ENCODE data around the gene TULP1. TPM values are rescaled to one million over a fixed set of nuclear protein-coding genes. Genes with fewer than 3 reads are reported as not detected.

The TULP1 gene
- total RNA-seq, 1 donor from 2014 or later, result not detected

GRCh38 chr6:35499372-35499771 is 13.3 kb downstream of the TULP1 start:
- Mint-ChIP-seq H3K27ac (ENCODE audit: unreplicated experiment) (no peak overlapping the region), H3K9me3 (no peaks in the 10 kb centered on the region), H3K4me1 (peaks cover 33% of the 10 kb centered on the region), H3K27me3 (ENCODE audit: low read depth) (peaks cover 5% of the 10 kb centered on the region), H3K36me3 (ENCODE audit: low read depth) (no peaks in the 10 kb centered on the region), H3K4me3 (peak overlapping the region; percentile 41)
- DNase-seq (ENCODE audit: low read depth, low spot score), result no peak
- TF ChIP-seq CTCF (conservative IDR thresholded peaks at IDR 0.05), result no peak

- no peak for TF ChIP-seq CTCF (conservative IDR thresholded peaks at IDR 0.05)
- Mint-ChIP-seq H3K9me3 (no peaks in the 10 kb centered on the region), H3K36me3 (ENCODE audit: low read depth) (no peaks in the 10 kb centered on the region), H3K4me3 (peak overlapping the region; percentile 87), H3K27ac (ENCODE audit: unreplicated experiment) (no peak overlapping the region), H3K4me1 (peaks cover 40% of the 10 kb centered on the region), H3K27me3 (ENCODE audit: low read depth) (peaks cover 5% of the 10 kb centered on the region)
- no peak for DNase-seq (ENCODE audit: low read depth, low spot score)
Observed at GRCh38 chr6:35498422-35499067, 14.2 kb downstream of the TULP1 start.

- H3K4me3 Mint-ChIP-seq, result peak overlapping the region; percentile 87
- no peak for TF ChIP-seq CTCF (conservative IDR thresholded peaks at IDR 0.05)
- H3K9me3 Mint-ChIP-seq, result no peaks in the 10 kb centered on the region
- H3K4me1 Mint-ChIP-seq, result peaks cover 48% of the 10 kb centered on the region
- peak overlapping the region; percentile 12 for H3K27ac Mint-ChIP-seq (ENCODE audit: unreplicated experiment)
- H3K36me3 Mint-ChIP-seq (ENCODE audit: low read depth), result no peaks in the 10 kb centered on the region
- H3K27me3 Mint-ChIP-seq (ENCODE audit: low read depth), result peaks cover 5% of the 10 kb centered on the region
- DNase-seq (ENCODE audit: low read depth, low spot score), result peak; percentile 48
Observed at GRCh38 chr6:35497571-35498421, 14.9 kb downstream of the TULP1 start.

- no peaks in the 10 kb centered on the region for H3K36me3 Mint-ChIP-seq (ENCODE audit: low read depth)
- H3K4me1 Mint-ChIP-seq, result peaks cover 53% of the 10 kb centered on the region
- H3K9me3 Mint-ChIP-seq, result no peaks in the 10 kb centered on the region
- no peak for TF ChIP-seq CTCF (conservative IDR thresholded peaks at IDR 0.05)
- peak within 1 kb of the TSS; percentile 52 for H3K27ac Mint-ChIP-seq (ENCODE audit: unreplicated experiment)
- peak within 1 kb of the TSS; percentile 95 for H3K4me3 Mint-ChIP-seq
- peaks cover 5% of the 10 kb centered on the region for H3K27me3 Mint-ChIP-seq (ENCODE audit: low read depth)
- DNase-seq (ENCODE audit: low read depth, low spot score), result peak; percentile 69
Observed at GRCh38 chr6:35496841-35497570, 15.7 kb downstream of the TULP1 start, which contains the start of gene TEAD3. Gene TEAD3, minus strand, starts transcription at chr6:35497079.

- H3K36me3 Mint-ChIP-seq (ENCODE audit: low read depth), result no peaks in the 10 kb centered on the region
- H3K4me1 Mint-ChIP-seq, result peaks cover 57% of the 10 kb centered on the region
- TF ChIP-seq CTCF (conservative IDR thresholded peaks at IDR 0.05), result no peak
- no peaks in the 10 kb centered on the region for H3K9me3 Mint-ChIP-seq
- peak; percentile 37 for DNase-seq (ENCODE audit: low read depth, low spot score)
- peak overlapping the region; percentile 52 for H3K27ac Mint-ChIP-seq (ENCODE audit: unreplicated experiment)
- peaks cover 5% of the 10 kb centered on the region for H3K27me3 Mint-ChIP-seq (ENCODE audit: low read depth)
- H3K4me3 Mint-ChIP-seq, result peak overlapping the region; percentile 95
Observed at GRCh38 chr6:35496036-35496840, 16.5 kb downstream of the TULP1 start.
